HG03439 (cell line): ENCODE results near the gene CRACR2A.

ENCODE experiments used
- ATAC-seq: cut with Tn5 transposase; IDR thresholded peaks from one replicate; pipeline ENCODE4 v1.9.1; 2021; ENCODE audit warnings: mild to moderate bottlenecking, moderate library complexity; ENCODE audit not compliant: unreplicated experiment

CRACR2A gene

DNA sequence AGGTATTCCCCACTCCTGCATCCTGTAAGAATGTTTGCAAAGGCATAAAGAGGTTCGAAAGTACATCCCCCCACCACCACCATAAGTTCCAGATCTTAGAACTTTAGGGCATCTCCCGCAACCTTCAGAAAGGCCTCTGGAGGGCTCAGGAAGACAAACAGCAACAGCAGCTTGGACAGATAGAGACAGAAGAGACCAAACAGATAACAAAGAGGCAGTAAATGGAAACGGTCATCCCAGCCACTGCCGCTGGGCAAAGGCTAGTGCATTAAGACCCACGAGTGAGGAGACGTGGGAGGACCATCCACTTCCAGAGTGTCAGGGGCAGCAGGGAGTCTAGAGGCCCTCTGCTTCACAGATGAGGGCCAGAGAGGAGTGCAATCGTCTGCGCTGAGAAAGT lies 124.3 kb downstream of the CRACR2A start:
- ATAC-seq, result no peak

DNA sequence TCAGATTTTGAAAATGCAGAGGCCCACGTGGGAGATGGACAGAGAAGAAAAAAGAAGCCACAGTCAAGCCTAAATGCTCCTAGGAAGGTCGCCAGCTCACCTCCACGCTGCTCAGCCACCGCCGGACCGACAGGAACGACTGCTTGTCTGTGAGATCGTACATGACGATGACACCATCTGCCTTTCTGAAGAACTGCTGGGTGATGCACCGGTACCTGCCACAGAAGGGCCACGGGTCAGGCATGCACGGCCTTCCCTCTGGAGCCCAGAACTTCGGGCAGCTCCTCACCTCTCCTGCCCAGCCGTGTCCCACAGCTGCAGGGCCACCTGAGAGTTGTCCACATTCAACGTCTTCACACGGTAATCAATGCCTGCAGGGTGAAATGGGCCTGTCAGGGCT lies 125.6 kb downstream of the CRACR2A start:
- ATAC-seq, result no peak

DNA sequence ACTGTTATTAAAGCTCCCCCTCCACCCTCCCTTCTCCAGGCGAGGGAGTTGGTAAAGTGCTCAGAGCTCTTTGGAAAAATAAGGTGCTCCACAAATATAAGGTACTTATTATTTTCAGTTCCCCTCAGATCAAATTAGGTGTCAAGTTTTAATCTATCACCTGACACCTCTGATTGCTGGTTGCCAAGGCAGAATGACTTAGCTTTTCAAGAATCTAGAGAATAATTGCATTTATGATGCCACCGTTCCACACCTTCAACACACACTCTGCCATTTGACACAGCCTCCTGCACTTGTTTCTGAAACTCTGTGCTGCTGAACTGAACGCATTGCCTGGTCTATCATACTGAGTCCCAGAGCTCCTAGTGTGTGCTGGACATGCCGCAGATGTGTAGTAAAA lies 128.6 kb downstream of the CRACR2A start:
- ATAC-seq, result no peak

DNA sequence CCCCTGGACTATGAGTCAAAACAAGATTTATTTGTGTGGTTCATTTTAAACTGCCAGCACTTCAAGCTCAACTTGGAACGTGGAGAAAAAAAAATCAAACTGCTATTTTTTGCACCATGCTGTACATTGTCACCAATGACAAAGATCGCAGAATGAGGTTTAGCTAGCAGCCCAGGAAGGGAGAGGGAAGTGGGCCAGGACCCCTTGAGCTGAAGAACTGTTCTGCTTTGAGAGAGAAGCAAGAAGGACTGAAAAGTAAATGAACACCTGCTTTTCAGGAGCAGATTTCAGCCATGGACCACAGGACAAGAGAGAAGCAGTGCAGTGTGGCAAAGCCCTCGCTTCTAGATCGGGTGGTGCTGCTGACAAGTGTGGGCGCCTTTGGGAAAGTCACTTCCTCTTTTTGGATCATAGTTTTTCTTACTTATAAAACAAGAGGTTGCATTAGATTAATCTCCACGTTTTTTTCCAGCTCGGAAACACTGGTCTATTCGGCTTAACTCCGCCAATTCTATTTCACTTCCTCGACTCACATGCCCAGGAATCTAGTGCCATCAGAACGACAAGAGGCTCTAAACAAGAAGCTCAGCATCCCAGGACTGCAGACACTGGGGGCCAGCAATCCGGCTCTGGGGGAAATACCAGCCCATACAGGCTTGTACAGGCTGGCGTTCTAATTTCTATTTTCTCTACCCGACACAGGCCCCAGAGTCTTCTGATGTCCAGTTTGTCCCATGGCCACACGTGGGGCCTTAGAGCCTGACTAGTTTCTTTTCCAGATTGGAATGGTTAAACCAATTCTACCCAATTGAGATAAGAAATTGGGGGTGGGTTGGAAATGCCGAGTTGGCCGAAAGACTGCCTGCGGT lies 129.9 kb downstream of the CRACR2A start:
- ATAC-seq, result no peak

DNA sequence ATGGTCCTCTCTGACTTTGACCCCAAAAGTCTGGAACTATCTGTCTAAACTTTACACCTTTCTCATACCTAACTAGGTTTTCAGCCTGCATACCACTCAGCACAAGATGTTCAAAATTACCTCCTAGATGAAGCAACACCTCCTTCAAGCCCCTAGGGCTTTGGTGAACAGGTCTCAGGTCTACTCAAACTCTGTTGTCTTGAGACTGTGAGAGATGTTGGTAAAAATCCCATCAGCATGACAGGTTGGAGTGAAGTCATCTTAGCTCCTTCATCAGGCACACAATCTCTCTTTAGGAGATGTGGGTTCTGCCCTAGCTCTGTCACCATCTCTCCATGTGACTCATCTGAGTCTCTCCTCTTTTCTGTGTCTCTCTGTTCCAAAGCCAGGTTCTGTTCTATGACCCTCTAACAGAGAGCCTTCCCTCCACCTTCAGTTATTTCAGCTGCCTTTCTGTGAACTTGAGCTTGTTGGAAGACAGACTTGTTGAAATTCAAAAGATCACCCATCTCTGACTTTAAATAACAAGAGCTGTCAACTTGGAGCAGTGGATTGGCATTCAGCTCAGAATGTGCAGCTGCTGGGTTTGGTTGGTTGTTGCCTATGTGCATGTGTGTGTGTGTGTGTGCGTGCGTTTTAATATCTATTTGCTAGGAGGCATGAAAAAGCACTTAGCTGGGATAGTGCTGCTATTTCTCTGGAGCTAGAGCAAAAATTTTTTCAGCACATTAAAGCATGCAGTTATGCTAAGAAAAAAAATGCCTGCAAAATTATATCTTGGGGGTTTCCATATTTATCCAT lies 130.7 kb downstream of the CRACR2A start:
- no peak for ATAC-seq

DNA sequence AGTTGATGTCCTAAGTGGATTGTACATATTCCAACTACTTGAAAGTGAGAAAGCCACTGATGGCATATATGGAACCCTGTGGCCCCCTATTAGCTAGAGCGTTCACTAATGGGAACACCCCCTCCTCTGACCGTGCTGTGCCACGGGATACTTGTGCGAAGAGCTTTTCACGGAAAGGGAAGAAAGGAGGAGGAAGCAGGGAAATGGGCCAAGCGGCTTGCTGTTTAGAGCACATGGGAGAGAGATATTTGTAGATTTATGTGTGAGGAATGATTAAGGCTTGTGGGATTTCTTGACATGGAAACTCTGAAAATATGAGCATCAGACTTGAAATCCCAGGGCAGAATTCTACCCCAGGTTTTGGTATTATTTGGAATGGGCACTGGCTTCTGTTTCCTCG lies 132.1 kb downstream of the CRACR2A start:
- no peak for ATAC-seq

DNA sequence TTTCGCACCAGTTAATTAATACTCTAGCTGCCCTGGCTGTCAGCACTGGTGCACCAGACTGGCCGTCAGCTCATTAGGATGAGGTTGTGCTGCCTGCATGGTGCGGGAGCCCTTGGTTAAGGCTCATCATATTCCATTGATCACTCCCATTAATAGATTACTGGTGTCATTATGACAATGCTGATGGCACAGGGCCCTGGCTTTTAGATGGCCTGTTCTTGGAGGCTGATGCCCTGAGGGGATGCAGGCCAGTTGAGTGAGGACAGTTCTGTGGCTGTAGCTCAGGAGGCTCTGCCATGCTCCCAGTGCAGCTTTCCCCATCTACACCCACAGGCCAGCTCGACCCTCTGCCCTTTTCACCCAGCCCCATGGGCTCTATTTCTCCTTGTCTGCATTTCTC lies 135.3 kb downstream of the CRACR2A start:
- ATAC-seq, result no peak

DNA sequence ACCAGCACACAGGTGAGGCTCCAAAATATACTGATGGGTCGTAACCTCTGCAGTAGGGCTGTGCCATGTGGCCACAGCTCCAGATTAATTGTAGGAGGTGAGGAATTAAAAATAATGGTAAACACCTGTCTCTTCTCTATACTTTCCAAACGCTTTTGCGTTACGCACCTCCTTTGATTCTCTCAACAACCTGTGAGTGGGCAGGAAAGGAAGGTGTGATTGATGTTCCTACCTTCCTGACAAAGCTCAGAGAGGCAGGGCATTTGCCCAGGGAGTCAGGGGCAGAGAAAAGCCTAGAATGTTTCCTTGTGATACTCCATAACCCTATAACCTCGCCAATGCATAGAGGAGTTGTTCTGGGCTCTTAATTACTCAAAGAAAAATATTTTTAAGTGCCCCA lies 137.0 kb downstream of the CRACR2A start:
- no peak for ATAC-seq

DNA sequence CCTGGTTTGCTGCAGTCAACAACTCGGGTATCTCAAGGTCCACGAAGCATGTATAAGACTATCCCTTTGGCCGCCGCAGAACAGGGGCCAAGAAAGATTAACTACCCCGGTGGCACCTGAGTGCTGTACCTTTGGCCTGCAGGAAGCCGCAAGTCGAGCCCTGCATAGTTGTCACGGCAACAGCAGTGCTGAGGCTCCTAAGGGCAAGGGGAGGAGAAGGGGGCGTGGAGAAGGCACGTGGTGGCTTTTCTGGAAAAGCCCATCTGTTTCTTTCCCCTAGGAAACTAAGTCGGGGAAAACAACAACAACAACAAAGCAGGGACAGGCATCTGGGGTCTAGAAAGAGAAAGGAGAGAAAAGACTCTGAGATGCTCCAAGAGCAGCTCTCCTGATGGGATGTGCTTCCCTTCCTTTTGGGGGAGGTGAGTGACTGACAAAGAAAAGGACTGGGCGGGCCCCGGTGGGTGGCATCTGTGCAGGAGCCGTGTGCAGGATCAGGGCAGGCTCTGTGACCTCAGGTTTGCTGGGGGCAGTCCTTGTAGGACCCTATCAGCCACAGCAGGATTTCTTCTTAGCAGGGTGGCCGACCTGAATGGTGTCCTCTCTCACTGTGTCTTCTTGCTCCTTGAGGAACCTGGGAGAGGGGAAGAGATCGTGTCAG lies 138.0 kb downstream of the CRACR2A start:
- no peak for ATAC-seq

DNA sequence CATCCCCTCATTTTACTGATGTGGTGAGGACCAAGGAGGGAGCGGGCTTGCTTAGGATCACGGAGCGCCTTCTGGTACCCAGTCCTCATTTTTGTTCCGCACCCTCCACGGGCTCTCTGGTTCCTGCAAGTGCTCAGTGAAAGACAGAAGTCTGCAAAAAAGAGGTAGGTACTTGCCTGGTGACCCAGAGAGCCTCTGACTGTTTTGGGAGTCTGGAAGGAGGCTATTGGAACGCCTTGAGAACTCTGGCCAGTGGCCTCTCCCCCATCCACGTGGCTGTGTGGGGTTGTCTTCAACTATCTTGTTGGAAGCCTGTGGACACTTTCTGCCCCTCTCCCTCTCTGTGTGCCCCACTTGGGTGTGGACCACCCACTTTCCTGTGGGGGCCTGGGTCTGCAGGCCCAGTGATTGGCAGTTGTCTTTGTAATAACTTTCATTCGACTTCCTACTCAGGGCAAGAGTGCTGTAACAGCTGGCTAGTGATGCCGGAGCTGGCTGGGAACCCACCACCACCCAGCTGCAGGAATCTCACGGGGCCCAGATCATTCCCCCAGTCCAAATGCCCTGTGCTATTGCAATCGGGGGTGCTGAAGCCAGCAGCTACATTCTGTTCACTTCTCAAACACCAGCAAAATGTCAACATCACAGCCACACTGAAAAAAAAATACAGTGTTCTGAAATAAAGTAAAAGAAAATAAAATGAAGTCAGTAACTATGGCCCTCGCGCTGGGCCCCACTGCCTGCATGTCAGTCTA lies 139.1 kb downstream of the CRACR2A start:
- ATAC-seq, result no peak

DNA sequence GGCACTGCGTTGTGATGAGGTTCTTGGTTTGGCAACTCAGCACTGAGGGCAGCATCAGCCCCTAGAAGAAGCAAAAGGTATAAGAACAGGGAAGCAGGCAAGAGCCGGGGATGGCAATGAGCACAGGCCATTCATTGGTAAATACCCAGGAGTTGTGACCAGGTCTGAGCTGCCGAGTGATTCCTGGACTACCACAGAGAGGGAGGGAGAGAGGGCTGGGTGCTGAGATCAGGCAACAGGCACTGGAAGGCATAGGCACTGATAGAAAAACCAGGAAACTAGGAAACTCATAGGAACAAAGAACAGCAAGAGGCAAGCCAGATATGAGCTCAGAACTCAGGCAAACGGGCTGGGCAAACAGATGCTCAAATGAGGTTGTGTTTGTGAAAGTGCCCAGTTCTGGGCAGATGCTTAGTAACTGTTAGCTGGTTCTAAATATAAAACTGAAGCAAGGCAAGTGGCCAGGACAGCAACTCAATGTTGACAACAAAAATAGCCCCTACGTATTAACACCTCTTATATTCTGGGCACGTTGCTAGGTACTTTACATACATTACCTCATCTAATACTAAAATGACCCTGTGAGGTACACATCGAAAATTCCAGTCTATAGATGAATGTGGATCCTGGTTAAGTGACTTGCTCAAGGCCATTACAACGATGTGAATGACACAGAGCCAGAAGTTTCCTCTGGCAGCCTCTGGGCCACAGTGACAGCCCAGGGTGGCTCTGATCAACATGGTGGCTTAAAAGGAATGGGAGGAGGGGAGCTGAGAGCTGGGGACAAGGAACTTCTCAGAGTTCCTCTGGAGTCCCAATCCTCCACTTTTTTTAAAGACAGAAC lies 140.8 kb downstream of the CRACR2A start:
- no peak for ATAC-seq

DNA sequence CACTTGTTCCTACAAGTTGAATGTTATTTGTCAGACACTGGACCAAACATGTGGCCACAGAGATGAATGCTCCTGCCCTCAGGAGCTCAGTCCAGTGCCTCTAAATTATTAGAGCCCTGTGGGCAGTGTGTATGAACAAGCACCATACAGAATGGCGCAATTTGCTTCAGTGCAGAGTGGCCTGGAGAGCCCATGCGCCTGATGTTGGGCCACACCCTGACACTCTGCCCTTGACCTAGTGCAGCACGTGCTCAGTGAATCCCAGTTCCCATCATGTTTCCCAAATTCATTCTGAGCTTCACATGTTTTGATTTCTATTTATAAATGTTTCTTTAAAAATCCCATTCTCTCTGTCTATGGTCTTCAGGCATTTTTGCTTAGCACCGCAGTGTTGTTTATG lies 145.1 kb downstream of the CRACR2A start:
- ATAC-seq, result no peak

DNA sequence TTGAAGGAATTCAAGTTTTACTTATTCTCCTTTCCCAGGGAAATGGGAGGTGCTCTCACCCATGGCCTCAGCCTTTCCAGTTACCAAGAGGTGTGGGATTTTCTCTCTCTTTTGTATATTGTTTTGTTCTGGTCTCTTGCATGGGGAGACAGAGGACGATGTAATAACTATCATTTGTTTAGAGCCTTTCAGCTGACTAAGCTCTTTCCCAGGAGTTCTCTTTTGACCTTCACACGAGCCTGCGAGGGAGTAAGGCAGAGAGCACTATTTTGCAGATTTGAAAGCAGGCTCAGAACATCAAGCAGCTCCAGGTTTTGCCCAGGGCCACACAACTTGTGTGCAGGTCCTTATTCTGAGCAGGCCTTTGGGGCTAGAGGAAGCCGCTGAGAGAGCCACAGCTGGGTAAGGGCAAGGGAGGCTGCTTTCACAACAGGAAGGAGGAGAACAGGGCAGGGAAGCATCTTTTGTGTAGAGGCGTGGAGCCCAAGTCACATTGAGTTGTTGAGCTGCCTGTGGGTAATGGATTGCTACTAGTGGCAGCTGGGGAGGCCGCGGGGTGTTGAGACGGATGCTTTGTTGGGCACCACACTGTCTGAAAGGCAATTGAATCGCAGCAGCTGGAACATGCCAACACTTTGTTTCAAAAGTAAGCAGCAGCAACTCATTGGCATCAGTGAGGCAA lies 145.7 kb downstream of the CRACR2A start:
- no peak for ATAC-seq

DNA sequence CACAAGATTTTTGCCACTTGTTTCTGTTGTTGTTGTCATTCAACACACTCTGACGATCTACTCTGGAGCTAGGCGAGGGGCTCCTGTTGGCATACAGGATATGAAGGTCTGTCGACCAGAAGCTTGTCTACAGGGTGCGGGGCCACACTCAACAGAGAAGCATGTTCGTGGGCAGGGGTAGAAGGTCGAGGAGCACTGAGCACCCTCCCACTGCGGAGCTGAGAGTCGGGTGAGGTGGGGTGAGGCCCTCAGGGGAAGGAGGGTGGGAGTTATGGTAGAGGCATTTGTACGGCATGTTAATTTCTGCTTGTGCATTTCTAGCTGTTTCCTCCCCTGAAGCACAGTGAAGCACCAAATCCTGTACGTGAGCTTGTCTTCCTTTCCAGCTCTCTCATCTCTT lies 146.8 kb downstream of the CRACR2A start:
- no peak for ATAC-seq

DNA sequence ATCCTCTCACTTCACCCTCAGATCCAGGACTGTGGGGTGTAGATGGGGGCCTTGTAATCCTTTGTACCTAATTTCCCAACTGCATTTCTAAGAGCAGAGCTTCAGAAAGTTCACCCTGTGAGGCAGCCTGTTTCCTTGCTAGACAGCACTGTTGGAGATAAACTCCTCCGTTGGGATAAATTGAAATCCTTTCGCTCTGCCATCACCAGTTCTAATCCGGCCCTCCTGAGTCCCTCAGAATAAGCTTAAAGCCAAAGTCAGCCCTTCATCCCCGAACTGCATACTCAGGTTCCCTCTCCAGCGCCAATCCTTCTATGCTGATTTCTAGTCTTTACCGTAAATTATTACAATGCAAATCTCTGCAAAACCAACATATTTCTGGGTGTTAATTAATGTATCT lies 147.2 kb downstream of the CRACR2A start:
- ATAC-seq, result no peak

DNA sequence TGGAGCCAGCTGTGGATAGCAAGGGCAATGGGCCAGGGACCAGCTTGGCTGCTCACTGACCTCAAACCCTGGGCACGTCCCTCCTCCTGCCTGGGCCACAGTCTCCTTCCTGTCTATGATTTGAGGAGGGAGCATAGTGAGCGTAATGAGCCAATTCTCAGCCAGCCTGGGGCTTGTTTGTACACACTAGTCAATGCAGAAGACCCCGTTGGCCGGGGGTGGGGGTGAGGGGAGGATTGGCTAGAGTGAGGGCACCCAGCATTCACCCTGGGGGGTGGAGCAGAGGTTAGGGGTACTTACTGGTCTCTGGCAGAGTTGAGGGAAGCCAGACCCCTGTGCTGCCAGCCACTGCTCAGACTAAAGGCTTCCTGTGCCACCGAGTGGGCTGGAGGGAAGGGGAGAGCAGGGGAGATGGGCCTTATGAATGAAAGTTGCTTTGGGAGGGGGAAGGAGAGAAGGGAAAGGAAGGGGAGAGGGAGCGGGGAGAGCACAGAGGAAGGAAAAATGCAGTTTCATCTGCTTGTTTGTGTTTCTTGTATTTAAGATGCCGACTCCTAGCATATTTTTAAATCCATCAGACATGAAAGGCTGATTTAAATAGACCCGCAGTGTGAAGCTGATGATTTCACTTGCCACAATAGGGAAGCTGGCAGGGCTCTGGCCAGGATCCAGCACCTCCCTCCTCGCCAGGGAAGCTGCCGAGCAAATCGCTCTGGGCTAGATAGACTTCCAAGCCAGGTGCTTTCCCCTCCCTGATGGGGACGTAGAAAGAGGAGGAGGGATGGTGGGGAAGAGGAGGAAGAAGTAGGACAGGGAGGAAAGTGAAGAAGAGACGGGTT lies 147.9 kb downstream of the CRACR2A start:
- no peak for ATAC-seq

DNA sequence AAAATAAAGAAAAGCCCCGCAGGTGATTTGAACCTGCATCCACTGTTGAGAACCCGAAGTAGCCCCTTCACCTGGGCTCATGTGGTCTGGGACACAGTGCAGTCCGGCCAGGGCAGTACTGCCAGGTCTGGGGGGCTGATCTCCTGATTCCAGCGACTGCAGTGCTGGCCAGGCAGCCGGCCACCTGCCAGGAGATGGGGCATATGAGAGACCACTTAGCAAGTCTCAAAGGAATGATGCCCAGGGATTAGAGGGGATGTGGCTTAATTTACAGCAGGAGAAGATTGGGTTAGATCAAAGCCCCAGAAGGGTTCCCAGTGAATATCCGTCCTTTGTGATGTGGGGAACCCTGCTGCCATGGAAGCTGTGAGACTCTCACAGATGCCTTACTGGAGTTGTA lies 148.6 kb downstream of the CRACR2A start:
- ATAC-seq, result no peak

DNA sequence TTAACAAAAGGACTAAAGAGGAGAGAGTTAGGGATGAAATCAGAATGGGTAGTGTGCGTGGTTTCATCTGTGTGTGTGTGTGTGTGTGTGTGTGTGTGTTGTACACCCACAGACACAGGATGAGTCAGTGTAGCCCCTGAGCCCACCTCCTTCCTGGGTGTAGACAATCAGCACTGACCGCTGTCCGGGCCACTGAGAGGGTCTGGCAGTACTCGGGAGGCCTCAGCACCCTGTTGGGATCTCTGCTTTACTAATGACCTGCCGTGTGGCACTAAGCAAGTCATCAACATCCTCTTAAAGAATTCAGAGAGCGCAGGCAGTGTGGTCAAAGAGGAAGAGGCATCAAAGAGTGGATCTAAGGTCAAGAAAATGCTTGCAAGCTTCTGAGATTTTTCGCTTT lies 149.3 kb downstream of the CRACR2A start:
- no peak for ATAC-seq

DNA sequence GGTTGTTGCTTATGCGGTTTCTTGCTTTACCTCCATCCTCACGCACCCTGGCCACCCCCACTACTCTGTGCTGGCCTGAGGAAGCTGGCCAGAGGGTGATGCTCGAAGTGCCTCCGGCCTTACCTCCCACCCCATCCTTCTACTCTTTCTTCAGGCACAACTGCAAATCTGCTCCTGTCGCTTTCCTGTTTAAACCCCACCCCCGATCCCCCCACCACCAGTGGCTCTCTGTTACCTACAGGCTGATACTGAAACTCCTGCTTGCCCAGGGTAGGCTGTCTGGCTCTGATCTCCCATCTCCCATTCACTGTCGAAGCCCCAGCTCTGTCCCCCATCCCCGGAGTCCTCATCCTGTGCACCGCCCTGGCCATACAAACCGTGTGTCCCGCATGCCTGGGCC lies 150.4 kb downstream of the CRACR2A start:
- no peak for ATAC-seq
